Neural cell (in vitro differentiated cells): Measurements from ENCODE around the gene PRSS33. TPM values are rescaled to one million over a fixed set of nuclear protein-coding genes. Genes with fewer than 3 reads are reported as not detected.

Experiments used
- H2AFZ ChIP-seq: fragments of 200-600, 300-800 bp; sonication (generic), shearing (Covaris generic); 2 replicates; pipeline ENCODE4 v1.6.0; 2014; ENCODE audit warnings: low read depth, mild to moderate bottlenecking, antibody characterized with exemption, low read length, moderate library complexity
- H3F3A ChIP-seq: fragments of 200-600 bp; shearing (Covaris generic); 2 replicates; pipeline ENCODE4 v1.6.1; 2016; ENCODE audit warnings: mild to moderate bottlenecking, moderate library complexity, mixed read lengths, antibody characterized with exemption, low read length; ENCODE audit not compliant: insufficient read depth, poor library complexity, severe bottlenecking
- H3K27ac ChIP-seq: fragments of 200-600, 300-800 bp; sonication (generic), shearing (Covaris generic); 2 replicates; pipeline ENCODE4 v1.5.1; 2014; ENCODE audit warnings: mild to moderate bottlenecking, low read length, moderate library complexity
- H3K27me3 ChIP-seq: fragments of 300-800, 200-600 bp; sonication (generic), shearing (Covaris generic); 2 replicates; pipeline ENCODE4 v1.6.0; 2014; ENCODE audit warnings: mild to moderate bottlenecking, low read depth, low read length, moderate library complexity; ENCODE audit not compliant: insufficient read depth
- H3K36me3 ChIP-seq: fragments of 300-800, 200-600 bp; sonication (generic), shearing (Covaris generic); 2 replicates; pipeline ENCODE4 v1.5.1; 2014; ENCODE audit warnings: mild to moderate bottlenecking, antibody characterized with exemption, low read length, moderate library complexity; ENCODE audit not compliant: insufficient read depth
- H3K4me2 ChIP-seq: fragments of 300-800, 200-600 bp; sonication (generic), shearing (Covaris generic); 2 replicates; pipeline ENCODE4 v1.6.0; 2014; ENCODE audit warnings: mild to moderate bottlenecking, low read length
- H3K4me3 ChIP-seq: fragments of 300-800, 200-600 bp; sonication (generic), shearing (Covaris generic); 2 replicates; pipeline ENCODE4 v1.5.1; 2014; ENCODE audit warnings: mild to moderate bottlenecking, low read length, moderate library complexity
- H3K79me2 ChIP-seq: fragments of 200-600 bp; shearing (Covaris generic); replicated peaks from 2 replicates; pipeline ENCODE4 v1.6.0; 2014; ENCODE audit warnings: mild to moderate bottlenecking, low read length, moderate library complexity; ENCODE audit not compliant: insufficient read depth
- H3K9ac ChIP-seq: fragments of 300-800, 200-600 bp; sonication (generic), shearing (Covaris generic); 2 replicates; pipeline ENCODE4 v1.6.1; 2016; ENCODE audit warnings: mild to moderate bottlenecking, low read length, mixed read lengths
- H3K9me2 ChIP-seq: fragments of 200-600 bp; shearing (Covaris generic); 2 replicates; pipeline ENCODE4 v1.6.1; 2016; ENCODE audit warnings: mild to moderate bottlenecking, low read length, mixed read lengths; ENCODE audit not compliant: insufficient read depth
- H3K9me3 ChIP-seq: fragments of 200-600, 300-800 bp; sonication (generic), shearing (Covaris generic); 2 replicates; pipeline ENCODE4 v1.6.1; 2016; ENCODE audit warnings: mild to moderate bottlenecking, mixed run types, low read length, moderate library complexity, mixed read lengths
- H4K20me1 ChIP-seq: fragments of 200-600 bp; shearing (Covaris generic); 2 replicates; pipeline ENCODE4 v1.6.1; 2016; ENCODE audit warnings: mild to moderate bottlenecking, mixed run types; ENCODE audit not compliant: insufficient read depth
- CTCF ChIP-seq: fragments of 450-650 bp; IDR thresholded peaks from 2 replicates; pipeline ENCODE4 v1.5.1; 2014; ENCODE audit warnings: antibody characterized with exemption, mild to moderate bottlenecking, moderate library complexity; ENCODE audit not compliant: poor library complexity, severe bottlenecking
- EP300 ChIP-seq: fragments of 450-650 bp; conservative IDR thresholded peaks from 2 replicates; pipeline ENCODE4 v1.6.1; 2014; ENCODE audit warnings: antibody characterized with exemption, mild to moderate bottlenecking, moderate library complexity; ENCODE audit not compliant: poor library complexity, severe bottlenecking
- EZH2 ChIP-seq: fragments of 200-600, 300-800 bp; shearing (Covaris generic), sonication (generic); IDR thresholded peaks from 2 replicates; pipeline ENCODE4 v1.6.1; 2014; ENCODE audit warnings: antibody characterized with exemption, low read length, borderline replicate concordance, mild to moderate bottlenecking; ENCODE audit not compliant: insufficient read depth, poor library complexity, severe bottlenecking
- MXI1 ChIP-seq: fragments of 450-650 bp; conservative IDR thresholded peaks from 2 replicates; pipeline ENCODE4 v1.6.1; 2014; ENCODE audit warnings: antibody characterized with exemption, mild to moderate bottlenecking; ENCODE audit not compliant: poor library complexity, severe bottlenecking
- POLR2AphosphoS5 ChIP-seq: IDR thresholded peaks from 2 replicates; pipeline ENCODE4 v1.6.1; 2012
- RAD21 ChIP-seq: fragments of 450-650 bp; conservative IDR thresholded peaks from 2 replicates; pipeline ENCODE4 v1.6.1; 2014; ENCODE audit warnings: antibody characterized with exemption, mild to moderate bottlenecking, moderate library complexity
- REST ChIP-seq: IDR thresholded peaks from 2 replicates; pipeline ENCODE4 v1.6.1; 2012; ENCODE audit warnings: borderline replicate concordance
- SMC3 ChIP-seq: fragments of 450-650 bp; conservative IDR thresholded peaks from 2 replicates; pipeline ENCODE4 v1.6.1; 2014; ENCODE audit warnings: antibody characterized with exemption, mild to moderate bottlenecking, moderate library complexity; ENCODE audit not compliant: poor library complexity
- TAF1 ChIP-seq: IDR thresholded peaks from 2 replicates; pipeline ENCODE4 v1.6.1; 2012; ENCODE audit warnings: low read depth
- polyA plus RNA-seq: library from polyadenylated mRNA; depleted of rRNA; stranded (reverse); fragments of >200 nt; gene quantifications from 2 replicates; pipeline ENCODE4 v1.2.3, GENCODE V29; 2014

PRSS33 gene
- polyA plus RNA-seq, 1 donor from 2014 or later: not detected

GRCh38 chr16:2779151-2779920 lies 8.0 kb downstream of the PRSS33 start:
- Histone ChIP-seq H2AFZ (no peak overlapping the region), H3K9me2 (no peaks in the 10 kb centered on the region), H3K27ac (no peak overlapping the region), H3K27me3 (no peaks in the 10 kb centered on the region), H3K36me3 (no peaks in the 10 kb centered on the region), H3K9me3 (no peaks in the 10 kb centered on the region), H3K4me2 (no peak overlapping the region), H3K79me2 (peaks cover 37% of the 10 kb centered on the region), H3K9ac (no peak overlapping the region), H4K20me1 (no peaks in the 10 kb centered on the region), H3K4me3 (no peak overlapping the region), H3F3A (no peaks in the 10 kb centered on the region)
- TF ChIP-seq MXI1: no peak
- TF ChIP-seq CTCF: no peak

- Histone ChIP-seq H3K4me3 (peak overlapping the region; percentile 97), H3K27ac (peak overlapping the region; percentile 99), H4K20me1 (no peaks in the 10 kb centered on the region), H3K9me2 (no peaks in the 10 kb centered on the region), H3K9ac (peak overlapping the region; percentile 99), H3K27me3 (no peaks in the 10 kb centered on the region), H3K9me3 (no peaks in the 10 kb centered on the region), H3K4me2 (peak overlapping the region; percentile 89), H3K79me2 (peaks cover 39% of the 10 kb centered on the region), H3K36me3 (no peaks in the 10 kb centered on the region), H2AFZ (no peak overlapping the region), H3F3A (no peaks in the 10 kb centered on the region)
- TF ChIP-seq EZH2: no peak
- TF ChIP-seq POLR2AphosphoS5: no peak
- TF ChIP-seq CTCF: no peak
- TF ChIP-seq EP300: no peak
- no peak for TF ChIP-seq SMC3
- no peak for TF ChIP-seq TAF1
- no peak for TF ChIP-seq RAD21
- TF ChIP-seq REST: no peak
These were observed 8.8 kb downstream of the PRSS33 start for GRCh38 chr16:2778630-2778958.
